ENCODE measurements around the gene PICALM.
A peak's percentile ranks its signal among the peaks of the same experiment; 100 is the strongest.
"Not testable (repeated sequence)": the region's sequence is repeated elsewhere in the genome, so short reads cannot be mapped to it uniquely, and the experiment has no call there.

Gene PICALM

DNA sequence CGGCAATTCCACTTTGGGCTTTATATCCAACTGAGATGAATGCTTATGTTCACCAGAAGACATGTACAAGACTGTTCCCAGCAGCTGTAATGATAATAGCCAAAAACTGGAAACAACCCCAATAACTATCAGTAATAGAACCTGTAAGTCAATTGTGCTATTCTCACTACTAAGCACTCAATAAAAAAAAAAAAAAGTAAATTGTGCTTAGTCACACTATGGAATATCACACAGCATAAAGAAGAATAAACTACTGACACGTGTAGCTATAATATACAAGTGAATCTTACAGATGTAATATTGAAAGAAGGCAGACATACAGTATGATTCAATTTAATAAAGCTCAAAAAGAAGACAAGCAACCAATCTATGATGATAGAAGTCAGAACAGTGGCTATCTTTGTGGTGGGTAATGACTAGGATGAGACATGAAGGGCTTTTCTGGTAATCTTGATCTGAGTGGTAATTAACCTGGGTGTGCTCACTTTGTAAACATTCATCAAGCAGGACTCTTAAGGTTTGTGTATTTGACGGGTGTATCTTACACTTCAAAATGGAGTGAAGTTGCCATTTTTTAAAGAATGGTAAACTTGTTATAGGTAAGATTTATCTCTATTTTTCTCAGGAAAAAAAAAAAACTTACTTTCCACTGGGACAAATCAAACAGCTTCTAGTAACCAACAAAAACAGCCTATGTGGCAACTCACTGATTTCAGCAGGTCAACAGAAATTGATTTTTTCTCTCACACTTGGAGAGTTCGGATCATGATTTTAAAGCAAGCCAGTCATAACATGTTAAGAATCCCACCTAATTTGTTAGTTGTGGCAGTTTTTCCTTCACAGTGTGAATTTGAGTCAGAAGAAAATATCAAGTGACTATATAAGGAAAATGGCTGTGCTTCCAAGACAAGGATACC is 129.5 kb downstream of the PICALM start:
- DNase-seq (ENCODE audit: low spot score), result no peak

DNA sequence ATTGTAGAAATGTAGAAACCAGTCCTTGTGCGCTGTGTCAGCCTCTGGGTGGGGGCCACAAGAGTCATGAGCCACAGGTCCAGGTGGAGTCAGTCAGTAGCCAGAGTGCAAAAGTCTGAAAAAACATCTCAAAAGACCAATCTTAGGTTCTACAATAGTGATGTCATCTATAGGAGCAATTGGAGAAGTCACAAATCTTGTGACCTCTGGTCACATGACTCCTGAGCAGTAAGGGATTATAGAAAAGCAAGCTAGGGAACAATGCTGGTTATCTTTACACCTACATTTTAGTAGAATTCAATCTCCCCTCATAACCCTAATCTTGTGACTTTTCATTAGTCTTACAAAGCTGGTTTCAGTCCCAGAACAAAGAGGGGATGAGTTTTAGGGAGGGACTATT is 131.0 kb downstream of the PICALM start:
- no peak for DNase-seq (ENCODE audit: low spot score)

DNA sequence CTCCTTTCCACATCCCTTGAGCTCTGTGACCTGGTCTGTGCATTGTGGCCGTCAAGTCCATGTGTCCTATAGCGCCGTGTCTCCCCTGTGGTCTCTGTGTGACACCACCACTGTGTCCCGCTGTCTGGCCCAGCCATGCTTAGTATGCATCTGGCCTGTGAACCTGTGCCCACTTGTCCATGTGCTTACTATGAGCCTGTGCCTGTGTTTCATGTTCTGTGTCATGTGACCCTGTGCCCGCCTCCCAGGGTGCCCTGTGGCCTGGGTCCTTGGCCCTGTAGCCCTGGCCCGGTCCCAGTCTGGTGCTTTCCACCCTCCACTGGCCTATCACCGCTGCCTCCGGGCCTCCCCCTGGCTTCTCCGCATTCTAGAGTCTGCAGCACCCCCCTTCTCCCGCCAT is 133.1 kb downstream of the PICALM start:
- DNase-seq (ENCODE audit: low spot score), result no peak

DNA sequence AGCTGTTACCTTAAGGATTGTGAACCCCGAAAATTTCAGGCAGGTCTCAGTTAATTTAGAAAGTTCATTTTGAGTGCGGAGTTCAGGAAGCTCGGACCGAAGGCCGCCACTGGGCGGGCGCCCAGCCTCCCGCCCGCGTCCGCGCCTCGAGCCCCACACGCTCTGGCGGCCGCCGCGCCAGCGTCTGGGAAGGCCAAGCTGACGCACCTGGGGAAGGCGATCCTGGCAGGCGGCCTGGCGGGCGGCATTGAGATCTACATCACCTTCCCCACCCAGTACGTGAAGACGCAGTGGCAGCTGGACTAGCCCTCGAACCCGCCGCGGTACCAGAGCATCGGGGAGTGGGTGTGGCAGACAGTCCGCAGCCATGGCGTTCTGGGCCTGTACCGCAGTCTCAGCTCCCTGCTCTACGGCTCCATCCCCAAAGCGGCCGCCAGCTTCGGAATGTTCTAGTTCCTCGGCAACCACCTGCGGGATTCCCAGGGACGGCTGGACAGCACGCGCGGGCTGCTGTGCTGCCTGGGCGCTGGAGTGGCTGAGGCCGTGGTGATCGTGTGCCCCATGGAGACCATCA is 134.2 kb downstream of the PICALM start:
- no peak for DNase-seq (ENCODE audit: low spot score)

DNA sequence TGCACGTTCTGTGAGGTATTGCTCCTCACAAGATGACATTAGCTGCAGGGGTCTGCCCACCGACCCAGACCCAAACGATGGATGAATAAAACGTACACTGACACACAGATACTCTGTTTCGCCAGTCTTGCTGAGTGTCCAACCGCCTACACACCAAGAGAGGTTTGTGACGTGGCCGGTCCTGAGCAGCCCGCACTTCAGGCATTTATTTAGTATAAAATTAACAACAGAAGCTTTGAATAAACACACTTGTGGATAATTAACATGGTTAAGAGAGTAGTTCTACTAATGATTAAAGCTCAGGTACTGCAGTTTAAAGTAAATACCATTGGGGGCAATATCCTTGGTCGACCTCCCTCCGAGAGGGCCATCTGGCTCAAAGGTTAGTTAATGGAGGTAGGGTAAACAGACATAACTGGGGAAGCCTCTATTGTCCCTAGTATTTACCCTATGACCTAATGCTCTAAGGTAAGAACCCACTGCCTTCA is 138.0 kb downstream of the PICALM start:
- DNase-seq (ENCODE audit: low spot score), result no peak

DNA sequence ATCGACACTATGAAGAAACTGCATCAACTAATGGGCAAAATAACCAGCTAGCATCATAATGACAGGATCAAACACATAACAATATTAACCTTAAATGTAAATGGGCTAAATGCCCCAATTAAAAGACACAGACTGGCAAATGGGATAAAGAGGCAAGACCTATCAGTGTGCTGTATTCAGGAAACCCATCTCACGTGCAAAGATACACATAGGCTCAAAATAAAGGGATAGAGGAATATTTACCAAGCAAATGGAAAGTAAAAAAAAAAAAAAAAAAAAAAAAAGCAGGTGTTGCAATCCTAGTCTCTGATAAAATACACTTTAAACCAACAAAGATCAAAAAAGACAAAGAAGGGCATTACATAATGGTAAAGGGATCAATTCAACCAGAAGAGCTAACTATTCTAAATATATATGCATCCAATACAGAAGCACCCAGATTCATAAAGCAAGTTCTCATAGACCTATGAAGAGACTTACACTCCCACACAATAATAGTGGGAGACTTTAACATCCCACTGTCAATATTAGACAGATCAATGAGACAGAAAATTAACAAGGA is 142.2 kb downstream of the PICALM start:
- DNase-seq (ENCODE audit: low spot score), result not testable (repeated sequence)

DNA sequence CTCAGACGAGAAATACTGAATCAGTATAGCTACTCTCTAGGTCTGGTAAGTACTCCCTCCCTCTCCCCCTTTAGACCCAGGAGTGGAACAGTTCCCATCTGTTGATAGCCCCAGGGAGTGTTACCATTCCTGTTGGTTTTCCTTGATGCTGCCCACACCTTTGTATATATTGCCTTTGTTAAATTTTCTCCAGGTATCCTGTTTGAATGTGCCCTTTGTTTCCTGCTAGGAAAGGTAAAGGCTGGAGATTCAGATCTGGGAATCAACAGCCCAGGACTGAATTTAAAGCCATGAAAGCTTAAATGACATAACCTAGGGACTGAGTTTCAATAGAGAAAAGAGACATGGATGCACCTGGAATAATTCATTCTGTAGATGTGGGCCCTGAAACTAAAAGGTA is 145.4 kb downstream of the PICALM start:
- no peak for DNase-seq (ENCODE audit: low spot score)

DNA sequence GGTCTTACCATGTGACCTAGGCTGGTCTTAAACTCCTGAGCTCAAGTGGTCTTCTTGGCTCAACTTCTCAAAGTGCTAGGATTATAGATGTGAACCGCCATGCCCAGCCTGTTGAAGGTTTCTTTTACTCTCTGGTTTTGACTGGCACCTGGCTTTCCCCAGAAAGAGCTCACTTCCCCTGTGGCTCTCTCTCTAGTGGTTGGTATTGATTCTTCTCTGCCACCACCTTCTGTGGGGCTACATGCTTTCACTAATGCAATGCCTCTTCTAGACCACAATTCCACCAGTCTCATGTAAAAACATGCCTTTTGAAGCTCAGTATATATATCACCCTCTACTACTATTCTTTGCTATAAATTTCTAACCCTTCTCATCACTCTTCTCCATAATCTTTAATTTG is 146.5 kb downstream of the PICALM start:
- DNase-seq (ENCODE audit: low spot score), result no peak

DNA sequence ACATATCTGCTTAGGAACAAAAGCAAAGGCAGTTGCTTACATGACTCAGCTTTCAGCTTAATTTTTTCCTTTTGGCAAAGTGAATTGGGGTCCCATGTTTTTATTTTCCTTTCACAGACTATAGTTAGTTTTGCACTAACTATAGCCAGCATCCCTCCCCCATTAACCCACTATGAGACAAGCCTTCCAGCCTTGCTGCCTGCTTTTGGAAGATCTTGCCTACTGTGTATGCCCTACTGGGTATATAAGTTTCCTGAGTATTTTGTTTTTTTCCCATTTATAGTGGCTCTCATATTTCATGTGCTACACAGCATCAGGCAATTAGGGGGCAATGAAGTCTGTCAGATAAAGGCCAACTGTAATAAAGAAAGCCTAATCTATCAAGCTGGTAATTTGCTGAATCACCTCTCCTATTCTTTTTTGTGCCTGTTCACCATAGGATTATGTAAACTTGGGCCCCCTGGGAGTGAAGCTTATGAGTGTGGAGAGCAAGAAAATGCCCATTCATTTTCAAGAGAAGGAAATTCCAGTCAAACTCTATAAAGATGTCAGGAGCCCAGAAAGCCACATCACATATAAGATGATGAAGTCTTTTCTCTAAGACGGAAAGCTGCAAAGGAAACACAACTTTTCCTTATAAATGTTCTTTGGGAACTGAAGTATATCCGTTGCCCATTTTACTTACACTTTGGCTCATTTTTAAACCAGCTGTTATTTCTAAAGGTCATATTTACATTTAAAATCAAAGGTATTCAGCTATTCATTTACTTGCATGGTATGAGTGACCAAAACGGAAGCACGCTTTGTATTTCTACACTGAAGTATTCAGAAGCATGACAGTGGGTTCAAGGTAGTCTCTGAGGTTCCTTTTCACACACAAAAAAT is 149.7 kb downstream of the PICALM start:
- DNase-seq (ENCODE audit: low spot score), result peak; percentile 18

DNA sequence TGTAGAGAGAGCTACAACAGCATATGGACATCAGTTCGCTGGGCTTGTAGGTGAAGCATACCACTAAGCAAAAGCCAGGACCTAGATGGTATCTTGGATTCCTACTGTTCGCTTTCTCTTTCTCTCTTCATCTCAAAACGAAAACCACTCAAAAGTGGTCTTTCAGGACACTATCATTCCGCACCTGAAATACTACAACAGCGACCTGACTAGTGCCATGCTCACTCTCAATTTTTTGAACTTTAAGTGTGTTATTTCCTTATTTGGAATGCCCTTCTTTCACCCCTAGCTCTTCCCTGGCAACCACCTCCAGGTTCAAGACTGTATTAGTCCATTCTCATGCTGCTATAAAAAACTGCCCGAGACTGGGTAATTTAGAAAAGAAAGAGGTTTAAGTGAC is 154.5 kb downstream of the PICALM start:
- DNase-seq (ENCODE audit: low spot score), result no peak

DNA sequence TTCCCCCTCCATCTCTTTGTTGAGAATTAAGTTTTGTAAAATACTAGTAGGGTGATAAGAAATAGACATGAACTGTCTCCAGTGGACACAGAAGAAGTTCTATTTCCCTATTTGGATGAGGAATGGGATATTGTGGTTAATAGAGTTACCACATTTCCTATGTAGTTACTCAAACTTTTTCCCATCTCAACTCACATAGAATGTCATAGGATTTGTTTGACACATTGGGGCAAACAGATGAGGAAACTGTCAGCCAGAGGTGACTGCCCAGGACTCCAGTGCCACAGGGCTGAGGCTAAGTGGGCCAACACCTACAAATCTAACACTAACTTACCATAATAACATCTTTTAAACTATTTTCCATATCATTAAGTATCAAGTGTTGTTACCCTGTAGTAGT is 155.4 kb downstream of the PICALM start:
- no peak for DNase-seq (ENCODE audit: low spot score)

DNA sequence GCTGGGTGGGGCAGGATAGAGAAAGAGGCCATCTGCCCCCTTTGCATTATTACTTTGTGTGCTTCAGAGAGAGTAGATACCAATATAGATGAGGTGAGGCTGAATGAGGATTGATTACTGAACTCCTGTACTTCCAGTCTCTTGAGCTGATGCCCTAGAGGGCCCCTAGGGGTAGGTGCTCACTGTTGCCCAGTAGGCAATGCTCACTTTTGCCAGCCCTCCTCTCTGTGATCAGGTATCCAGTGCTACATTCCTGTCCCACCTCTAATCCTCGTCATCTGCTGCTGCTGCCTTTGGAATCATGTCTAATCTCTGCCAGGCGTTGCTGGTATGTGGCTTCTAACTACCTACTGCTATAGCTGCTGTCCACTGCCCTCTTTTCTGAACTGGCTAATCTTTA is 156.5 kb downstream of the PICALM start:
- DNase-seq (ENCODE audit: low spot score), result no peak

Measured in D341Med (cell line).